Retinal pigment epithelial cell (primary cell): ENCODE measurements around the gene RELT.

Source experiments
- DNase-seq: peaks from one replicate; pipeline ENCODE4 v3.0.0-alpha.2; 2010; ENCODE audit warnings: low read depth
- H3K4me3 ChIP-seq: 2 replicates; pipeline ENCODE4 v1.5.1; 2011; ENCODE audit warnings: mild to moderate bottlenecking, low read length, control low read depth, moderate library complexity
- CTCF ChIP-seq: conservative IDR thresholded peaks from 2 replicates; pipeline ENCODE4 v1.5.1; 2011; ENCODE audit warnings: low read depth, low read length, control low read depth, inconsistent platforms

Gene RELT

GRCh38 chr11:73404506-73405145 lies 28.4 kb downstream of the RELT start:
- H3K4me3 ChIP-seq: no peak overlapping the region
- TF ChIP-seq CTCF: no peak
- DNase-seq: no peak

- no peak overlapping the region for H3K4me3 ChIP-seq
- TF ChIP-seq CTCF: no peak
- DNase-seq: no peak
These were observed 28.9 kb downstream of the RELT start for GRCh38 chr11:73405146-73405510.

- DNase-seq: no peak
- no peak for TF ChIP-seq CTCF
- no peak overlapping the region for H3K4me3 ChIP-seq
These were observed 29.9 kb downstream of the RELT start for GRCh38 chr11:73406131-73406530.

- H3K4me3 ChIP-seq: no peak overlapping the region
- no peak for DNase-seq
- no peak for TF ChIP-seq CTCF
These were observed 30.4 kb downstream of the RELT start for GRCh38 chr11:73406619-73407018.

GRCh38 chr11:73409431-73409830 lies 33.2 kb downstream of the RELT start:
- no peak for DNase-seq
- H3K4me3 ChIP-seq: no peak overlapping the region
- TF ChIP-seq CTCF: no peak

- H3K4me3 ChIP-seq: no peak overlapping the region
- DNase-seq: no peak
- no peak for TF ChIP-seq CTCF
These were observed 34.4 kb downstream of the RELT start for GRCh38 chr11:73410627-73411026.

GRCh38 chr11:73411031-73411430 lies 34.8 kb downstream of the RELT start:
- H3K4me3 ChIP-seq: no peak overlapping the region
- no peak for TF ChIP-seq CTCF

More at GRCh38 chr11:73411031-73411430, 34.8 kb downstream of the RELT start:
- DNase-seq: no peak
